IMR-90 (cell line): ENCODE data around the gene TCP11. TPM values are rescaled to one million over a fixed set of nuclear protein-coding genes. Genes with fewer than 3 reads are reported as not detected.

Source experiments
- ATAC-seq: fragments of 200-7000 bp; cut with Tn5 transposase; 2 replicates; pipeline ENCODE4 v1.9.1; 2020; ENCODE audit warnings: low read depth, mild to moderate bottlenecking, moderate library complexity
- BruUV-seq: library from RNA; stranded (reverse); fragments of 400-500 nt; replicated peaks from 2 replicates; lab custom pipeline; 2021; lab: Mats Ljungman, UMichigan
- CTCF ChIA-PET: fragments of 300-600 bp; formaldehyde crosslinking; extraction: SDS; loops from one replicate; lab custom pipeline; 2021; ENCODE audit warnings: antibody characterized with exemption; lab: Yijun Ruan, JAX
- POLR2A ChIA-PET: fragments of 300-600 bp; sonication (Branson Sonifier 250); formaldehyde crosslinking; loops from one replicate; lab custom pipeline; 2022; ENCODE audit warnings: antibody characterized with exemption; ENCODE audit not compliant: unreplicated experiment; lab: Charles Lee
- DNase-seq: peaks from one replicate; pipeline ENCODE4 v3.0.0; 2013
- H2AFZ ChIP-seq: replicated peaks from 2 replicates; pipeline ENCODE3; 2013; ENCODE audit warnings: low read length, mild to moderate bottlenecking; ENCODE audit not compliant: poor library complexity
- H2AK5ac ChIP-seq: 2 replicates; pipeline ENCODE4 v1.6.1; 2013; ENCODE audit warnings: low read depth, low read length, inconsistent platforms
- H2AK9ac ChIP-seq: replicated peaks from 2 replicates; pipeline ENCODE3; 2013; ENCODE audit warnings: mild to moderate bottlenecking, low read depth, low read length, moderate library complexity; ENCODE audit not compliant: poor library complexity
- H2BK120ac ChIP-seq: 2 replicates; pipeline ENCODE4 v1.6.1; 2013; ENCODE audit warnings: low read depth, low read length, inconsistent platforms
- H2BK15ac ChIP-seq: 3 replicates; pipeline ENCODE4 v1.6.1; 2013; ENCODE audit warnings: low read depth, low read length, inconsistent platforms
- H2BK20ac ChIP-seq: 2 replicates; pipeline ENCODE4 v1.6.1; 2013; ENCODE audit warnings: low read depth, mild to moderate bottlenecking, inconsistent platforms, low read length, moderate library complexity
- H2BK5ac ChIP-seq: 2 replicates; pipeline ENCODE4 v1.6.1; 2013; ENCODE audit warnings: mild to moderate bottlenecking, low read depth, low read length, inconsistent platforms; ENCODE audit not compliant: poor library complexity, severe bottlenecking
- H3K14ac ChIP-seq: replicated peaks from 2 replicates; pipeline ENCODE4 v1.6.1; 2013; ENCODE audit warnings: low read depth, low read length, inconsistent platforms
- H3K18ac ChIP-seq: 2 replicates; pipeline ENCODE4 v1.6.1; 2013; ENCODE audit warnings: low read depth, low read length, control low read depth
- H3K23ac ChIP-seq: 2 replicates; pipeline ENCODE4 v1.6.1; 2013; ENCODE audit warnings: low read depth, low read length, inconsistent platforms
- H3K27ac ChIP-seq: 2 replicates; pipeline ENCODE4 v1.5.1; 2013; ENCODE audit warnings: mild to moderate bottlenecking, control low read depth, low read length; ENCODE audit not compliant: insufficient read depth
- H3K27me3 ChIP-seq: 2 replicates; pipeline ENCODE4 v1.6.1; 2013; ENCODE audit warnings: low read length; ENCODE audit not compliant: control insufficient read depth, insufficient read depth
- H3K36me3 ChIP-seq: 2 replicates; pipeline ENCODE4 v1.6.1; 2013; ENCODE audit warnings: low read length, mixed read lengths; ENCODE audit not compliant: control insufficient read depth, insufficient read depth
- H3K4ac ChIP-seq: 2 replicates; pipeline ENCODE4 v1.6.1; 2013; ENCODE audit warnings: low read depth, low read length, inconsistent platforms
- H3K4me1 ChIP-seq: 2 replicates; pipeline ENCODE4 v1.6.1; 2013; ENCODE audit warnings: low read length, mixed read lengths; ENCODE audit not compliant: control insufficient read depth, insufficient read depth
- H3K4me2 ChIP-seq: 2 replicates; pipeline ENCODE4 v1.6.1; 2013; ENCODE audit warnings: low read depth, mild to moderate bottlenecking, control low read depth, low read length, moderate library complexity
- H3K4me3 ChIP-seq: 2 replicates; pipeline ENCODE4 v1.5.1; 2013; ENCODE audit warnings: low read depth, mild to moderate bottlenecking, control low read depth, low read length, moderate library complexity; ENCODE audit not compliant: insufficient read depth
- H3K56ac ChIP-seq: 2 replicates; pipeline ENCODE4 v1.6.1; 2013; ENCODE audit warnings: low read length, inconsistent platforms; ENCODE audit not compliant: insufficient read depth; ENCODE audit errors: extremely low read depth
- H3K79me1 ChIP-seq, 2 experiments: 2 replicates each; pipeline ENCODE4 v1.6.1; 2013; ENCODE audit warnings: low read length in 2 of 2, inconsistent platforms in 1 of 2, low read depth in 1 of 2
- H3K9ac ChIP-seq: 2 replicates; pipeline ENCODE4 v1.6.1; 2013; ENCODE audit warnings: low read depth, low read length, control low read depth
- H3K9me1 ChIP-seq: 2 replicates; pipeline ENCODE4 v1.6.1; 2013; ENCODE audit warnings: low read length, inconsistent platforms; ENCODE audit not compliant: insufficient read depth
- H3K9me3 ChIP-seq: 2 replicates; pipeline ENCODE4 v1.6.1; 2013; ENCODE audit warnings: low read length; ENCODE audit not compliant: control insufficient read depth, insufficient read depth
- H4K20me1 ChIP-seq: 2 replicates; pipeline ENCODE4 v1.6.1; 2013; ENCODE audit warnings: low read length, inconsistent platforms; ENCODE audit not compliant: insufficient read depth
- H4K5ac ChIP-seq: 2 replicates; pipeline ENCODE4 v1.6.1; 2013; ENCODE audit warnings: mild to moderate bottlenecking, low read depth, low read length, control low read depth
- H4K8ac ChIP-seq, 2 experiments: 2 replicates each; pipeline ENCODE4 v1.6.1; 2013; ENCODE audit warnings: low read depth in 2 of 2, low read length in 2 of 2, control low read depth in 1 of 2, inconsistent platforms in 1 of 2
- H4K91ac ChIP-seq: 2 replicates; pipeline ENCODE4 v1.6.1; 2013; ENCODE audit warnings: low read depth, low read length, inconsistent platforms; ENCODE audit not compliant: insufficient read depth
- BHLHE40 ChIP-seq: fragments of 150-350 bp; IDR thresholded peaks from 2 replicates; pipeline ENCODE4 v1.6.1; 2016; ENCODE audit warnings: mild to moderate bottlenecking, low read depth, low read length
- CEBPB ChIP-seq: IDR thresholded peaks from 2 replicates; pipeline ENCODE4 v1.6.1; 2012; ENCODE audit warnings: low read depth, low read length, improper control_type of control experiment
- MAZ ChIP-seq: IDR thresholded peaks from 2 replicates; pipeline ENCODE4 v1.6.1; 2012; ENCODE audit warnings: low read depth, mild to moderate bottlenecking, low read length, improper control_type of control experiment, moderate library complexity, borderline replicate concordance
- MXI1 ChIP-seq: IDR thresholded peaks from 2 replicates; pipeline ENCODE4 v1.6.1; 2012; ENCODE audit warnings: low read depth, mild to moderate bottlenecking, low read length, moderate library complexity, borderline replicate concordance
- NFE2L2 ChIP-seq: fragments of 150-350 bp; IDR thresholded peaks from 2 replicates; pipeline ENCODE4 v1.6.1; 2016; ENCODE audit warnings: low read depth, mild to moderate bottlenecking, low read length
- RAD21 ChIP-seq: IDR thresholded peaks from 2 replicates; pipeline ENCODE4 v1.6.1; 2012; ENCODE audit warnings: low read length, improper control_type of control experiment
- RFX5 ChIP-seq: IDR thresholded peaks from 2 replicates; pipeline ENCODE4 v1.8.0; 2012; ENCODE audit warnings: low read depth, mild to moderate bottlenecking, low read length, moderate library complexity
- WGBS, 2 experiments: methylation state at CpG; one replicate each; pipeline versions ENCODE4 v1.1.5 to v1.1.7; 2013; ENCODE audit warnings: missing lambda C conversion rate in 2 of 2; ENCODE audit not compliant: insufficient read length in 1 of 2; ENCODE audit errors: extremely low coverage in 2 of 2; 5-methylcytosine and 5-hydroxymethylcytosine counted together
- dilution Hi-C: fragments of 300-500 bp; cut with HindIII; formaldehyde crosslinking; loops from one replicate; pipeline ENCODE4 v1.14.3; 2018; ENCODE audit warnings: low sequenced_read_pairs; ENCODE audit not compliant: unreplicated experiment
- in situ Hi-C: fragments of 300-500 bp; cut with MboI; formaldehyde crosslinking; loops from 3 replicates; pipeline ENCODE4 v1.14.3; 2019; ENCODE audit warnings: low sequenced_read_pairs, inconsistent platforms, mixed read lengths
- intact Hi-C: fragments of 100-400 bp; cut with micrococcal nuclease; formaldehyde crosslinking; loops from 2 replicates; pipeline ENCODE4 v1.10.0; 2022
- polyA plus RNA-seq, 3 experiments: library from polyadenylated mRNA; depleted of rRNA; stranded (reverse); fragments of >200 nt; gene quantifications; 2 replicates each; pipeline ENCODE4 v1.2.3, GENCODE V29; 2012; ENCODE audit warnings: low replicate concordance in 1 of 3
- total RNA-seq: library from RNA; depleted of rRNA; stranded (reverse); fragments of >200 nt; gene quantifications from 2 replicates; pipeline ENCODE4 v1.2.3, GENCODE V29; 2012

Gene TCP11
- total and polyA plus RNA-seq, 2 of the 4 experiments (the other 2 are of a cell fraction), result 0.34 to 0.36 TPM

GRCh38 chr6:35154947-35155346, 13.8 kb upstream of the TCP11 start:
- DNase-seq (no peak), ATAC-seq (no peak)
- no peak for TF ChIP-seq MAZ
- TF ChIP-seq NFE2L2, result no peak
- TF ChIP-seq BHLHE40, result no peak
- TF ChIP-seq RFX5, result no peak
- TF ChIP-seq RAD21, result no peak
- peak; percentile 57 for TF ChIP-seq CEBPB
- TF ChIP-seq MXI1, result no peak
- Histone ChIP-seq H3K27me3 (no peaks in the 10 kb centered on the region), H4K91ac (no peak overlapping the region), H3K4me3 (no peak overlapping the region), H3K4me1 (peaks cover 7% of the 10 kb centered on the region), H3K23ac (no peak overlapping the region), H3K27ac (no peak overlapping the region), H3K9me1 (no peaks in the 10 kb centered on the region), H3K79me1 (no peaks in the 10 kb centered on the region), H3K4me2 (no peak overlapping the region), H2AFZ (no peak overlapping the region), H3K56ac (no peak overlapping the region), H2BK120ac (no peak overlapping the region), H3K4ac (no peak overlapping the region), H2BK20ac (no peak overlapping the region), H2AK5ac (no peak overlapping the region), H4K8ac (no peak overlapping the region), H2AK9ac (no peak overlapping the region), H3K18ac (no peak overlapping the region), H3K9ac (no peak overlapping the region), H4K5ac (no peak overlapping the region), H2BK5ac (peak overlapping the region; percentile 54), H4K20me1 (no peaks in the 10 kb centered on the region), H3K9me3 (no peaks in the 10 kb centered on the region), H3K36me3 (no peaks in the 10 kb centered on the region), H3K14ac (no peak overlapping the region), H2BK15ac (no peak overlapping the region)
- ChIA-PET POLR2A (no interaction called here), CTCF (no interaction called here)
- BruUV-seq, result no TSS peak
- intact Hi-C loops (no loop called here), dilution Hi-C loops (no loop called here), in situ Hi-C loops (no loop called here)
- WGBS, 2 experiments, result no CpG with 5 or more reads among the region's 1 CpG
